Mesothelial cell of epicardium (in vitro differentiated cells): ENCODE data around the gene EEFSEC. TPM values are rescaled to one million over a fixed set of nuclear protein-coding genes. Genes with fewer than 3 reads are reported as not detected.

Experiments
- DNase-seq, 2 experiments: peaks; one replicate each; pipeline ENCODE4 v3.0.0; 2021; ENCODE audit warnings: low spot score in 2 of 2; ENCODE audit not compliant: unreplicated experiment in 2 of 2
- H3K27ac Mint-ChIP-seq: 2 replicates; pipeline ENCODE4 v1.8.0; 2021; ENCODE audit warnings: mixed read lengths
- H3K27me3 Mint-ChIP-seq: 2 replicates; pipeline ENCODE4 v1.8.0; 2021; ENCODE audit warnings: low read depth, mixed read lengths
- H3K36me3 Mint-ChIP-seq: 2 replicates; pipeline ENCODE4 v1.8.0; 2021; ENCODE audit warnings: mixed read lengths
- H3K4me1 Mint-ChIP-seq: 2 replicates; pipeline ENCODE4 v1.8.0; 2021; ENCODE audit warnings: mixed read lengths
- H3K4me3 Mint-ChIP-seq: 2 replicates; pipeline ENCODE4 v1.8.0; 2021; ENCODE audit warnings: mild to moderate bottlenecking, moderate library complexity, mixed read lengths
- H3K9me3 Mint-ChIP-seq: 2 replicates; pipeline ENCODE4 v1.8.0; 2021; ENCODE audit warnings: mixed read lengths
- total RNA-seq: library from RNA; stranded (reverse); gene quantifications from 3 replicates; pipeline ENCODE4 v1.2.1, GENCODE V29; 2021
- TF ChIP-seq, protein P1 (sequence below): fragments of 200-600 bp; sonication (generic); IDR thresholded peaks from one replicate; pipeline ENCODE4 v1.5.0; 2021; ENCODE audit warnings: antibody characterized with exemption; ENCODE audit not compliant: unreplicated experiment

Gene EEFSEC
- total RNA-seq, 1 donor from 2014 or later: 19.4 TPM

DNA sequence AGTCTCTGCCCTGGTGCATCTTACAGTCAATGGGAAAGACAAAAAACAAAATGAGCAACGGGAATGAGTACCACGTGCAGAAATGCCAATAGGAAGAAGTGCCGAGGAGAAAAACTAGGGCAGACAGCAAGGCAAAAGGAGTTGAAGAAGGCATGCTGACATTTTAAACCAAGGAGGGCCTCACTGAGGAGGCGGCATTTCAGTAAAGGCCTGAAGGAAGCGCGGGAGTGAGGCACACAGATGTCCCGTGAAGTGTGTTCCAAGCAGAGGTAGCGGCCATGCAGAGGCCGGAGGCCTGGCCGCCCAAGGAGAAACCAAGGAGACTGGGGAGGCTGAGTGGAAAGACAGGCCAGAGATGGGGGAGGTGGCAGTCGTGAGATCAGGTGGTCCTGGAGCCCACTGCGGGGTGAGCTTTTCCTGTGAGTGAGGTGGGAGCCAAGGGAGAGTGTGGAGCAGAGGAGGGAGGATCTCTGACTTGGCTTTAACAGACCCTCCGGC is 278.6 kb downstream of the EEFSEC start:
- Mint-ChIP-seq H3K27me3 (peaks cover 18% of the 10 kb centered on the region), H3K4me3 (peak overlapping the region; percentile 87), H3K36me3 (no peaks in the 10 kb centered on the region), H3K4me1 (peaks cover 41% of the 10 kb centered on the region), H3K27ac (peak overlapping the region; percentile 88), H3K9me3 (peaks cover 7% of the 10 kb centered on the region)
- TF ChIP-seq, protein P1, sequence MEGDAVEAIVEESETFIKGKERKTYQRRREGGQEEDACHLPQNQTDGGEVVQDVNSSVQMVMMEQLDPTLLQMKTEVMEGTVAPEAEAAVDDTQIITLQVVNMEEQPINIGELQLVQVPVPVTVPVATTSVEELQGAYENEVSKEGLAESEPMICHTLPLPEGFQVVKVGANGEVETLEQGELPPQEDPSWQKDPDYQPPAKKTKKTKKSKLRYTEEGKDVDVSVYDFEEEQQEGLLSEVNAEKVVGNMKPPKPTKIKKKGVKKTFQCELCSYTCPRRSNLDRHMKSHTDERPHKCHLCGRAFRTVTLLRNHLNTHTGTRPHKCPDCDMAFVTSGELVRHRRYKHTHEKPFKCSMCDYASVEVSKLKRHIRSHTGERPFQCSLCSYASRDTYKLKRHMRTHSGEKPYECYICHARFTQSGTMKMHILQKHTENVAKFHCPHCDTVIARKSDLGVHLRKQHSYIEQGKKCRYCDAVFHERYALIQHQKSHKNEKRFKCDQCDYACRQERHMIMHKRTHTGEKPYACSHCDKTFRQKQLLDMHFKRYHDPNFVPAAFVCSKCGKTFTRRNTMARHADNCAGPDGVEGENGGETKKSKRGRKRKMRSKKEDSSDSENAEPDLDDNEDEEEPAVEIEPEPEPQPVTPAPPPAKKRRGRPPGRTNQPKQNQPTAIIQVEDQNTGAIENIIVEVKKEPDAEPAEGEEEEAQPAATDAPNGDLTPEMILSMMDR: no peak
- DNase-seq: no peak

GRCh38 chr3:128432301-128432970 is 279.2 kb downstream of the EEFSEC start:
- Mint-ChIP-seq H3K4me1 (peaks cover 37% of the 10 kb centered on the region), H3K27me3 (peaks cover 18% of the 10 kb centered on the region)
- DNase-seq: peak in 1 of 2 experiments; percentile 56

GRCh38 chr3:128432971-128433836 is 279.9 kb downstream of the EEFSEC start:
- DNase-seq: no peak
- TF ChIP-seq, protein P1: no peak
- Mint-ChIP-seq H3K27ac (no peak overlapping the region), H3K9me3 (peaks cover 12% of the 10 kb centered on the region), H3K36me3 (no peaks in the 10 kb centered on the region), H3K4me3 (peak overlapping the region; percentile 60), H3K4me1 (peaks cover 30% of the 10 kb centered on the region), H3K27me3 (peaks cover 18% of the 10 kb centered on the region)

More at GRCh38 chr3:128432301-128432970, 279.2 kb downstream of the EEFSEC start:
- TF ChIP-seq, protein P1: no peak
- Mint-ChIP-seq H3K9me3 (peaks cover 11% of the 10 kb centered on the region), H3K36me3 (no peaks in the 10 kb centered on the region), H3K27ac (peak overlapping the region; percentile 88), H3K4me3 (peak overlapping the region; percentile 87)

DNA sequence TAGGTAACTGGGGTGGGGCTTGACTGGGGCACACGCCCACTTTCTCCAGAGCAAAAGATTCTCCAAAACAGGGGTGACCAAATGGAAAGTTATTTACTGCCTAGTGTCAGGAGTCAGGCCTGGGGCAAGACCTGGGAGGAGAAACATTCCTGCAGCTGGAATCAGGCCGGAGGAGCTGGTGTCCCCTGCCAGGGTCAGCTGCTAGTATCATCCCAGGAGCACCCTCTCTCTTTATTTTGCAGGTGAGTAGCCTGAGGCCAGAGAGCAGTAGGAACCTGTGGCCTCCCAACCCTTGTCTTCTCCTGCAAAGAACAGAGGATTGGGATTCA is 280.5 kb downstream of the EEFSEC start:
- TF ChIP-seq, protein P1: no peak

GRCh38 chr3:128434524-128434923 is 281.2 kb downstream of the EEFSEC start:
- no peaks in the 10 kb centered on the region for H3K36me3 Mint-ChIP-seq
- peaks cover 29% of the 10 kb centered on the region for H3K4me1 Mint-ChIP-seq
- TF ChIP-seq, protein P1: no peak
- H3K9me3 Mint-ChIP-seq: peaks cover 12% of the 10 kb centered on the region
- H3K27ac Mint-ChIP-seq: no peak overlapping the region
- no peak overlapping the region for H3K4me3 Mint-ChIP-seq
- H3K27me3 Mint-ChIP-seq: peaks cover 16% of the 10 kb centered on the region
- no peak for DNase-seq

More for the DNA sequence above, 280.5 kb downstream of the EEFSEC start:
- H3K36me3 Mint-ChIP-seq: no peaks in the 10 kb centered on the region
- peaks cover 29% of the 10 kb centered on the region for H3K4me1 Mint-ChIP-seq
- H3K27ac Mint-ChIP-seq: peak overlapping the region; percentile 12
- peaks cover 18% of the 10 kb centered on the region for H3K27me3 Mint-ChIP-seq
- H3K4me3 Mint-ChIP-seq: peak overlapping the region; percentile 54
- peaks cover 12% of the 10 kb centered on the region for H3K9me3 Mint-ChIP-seq
- DNase-seq: no peak
